ENCODE data around the gene ANKRD23.

GRCh38 chr2:96865654-96866053, 21.8 kb upstream of the ANKRD23 start:
- TF ChIP-seq GATA2 (IDR thresholded peaks at IDR 0.05; ENCODE audit: low read depth, low read length) = no peak
- TF ChIP-seq GATA3 (IDR thresholded peaks at IDR 0.05; ENCODE audit: low read depth, low read length) = no peak
